ENCODE results near the gene SERPINB10.

The SERPINB10 gene

DNA sequence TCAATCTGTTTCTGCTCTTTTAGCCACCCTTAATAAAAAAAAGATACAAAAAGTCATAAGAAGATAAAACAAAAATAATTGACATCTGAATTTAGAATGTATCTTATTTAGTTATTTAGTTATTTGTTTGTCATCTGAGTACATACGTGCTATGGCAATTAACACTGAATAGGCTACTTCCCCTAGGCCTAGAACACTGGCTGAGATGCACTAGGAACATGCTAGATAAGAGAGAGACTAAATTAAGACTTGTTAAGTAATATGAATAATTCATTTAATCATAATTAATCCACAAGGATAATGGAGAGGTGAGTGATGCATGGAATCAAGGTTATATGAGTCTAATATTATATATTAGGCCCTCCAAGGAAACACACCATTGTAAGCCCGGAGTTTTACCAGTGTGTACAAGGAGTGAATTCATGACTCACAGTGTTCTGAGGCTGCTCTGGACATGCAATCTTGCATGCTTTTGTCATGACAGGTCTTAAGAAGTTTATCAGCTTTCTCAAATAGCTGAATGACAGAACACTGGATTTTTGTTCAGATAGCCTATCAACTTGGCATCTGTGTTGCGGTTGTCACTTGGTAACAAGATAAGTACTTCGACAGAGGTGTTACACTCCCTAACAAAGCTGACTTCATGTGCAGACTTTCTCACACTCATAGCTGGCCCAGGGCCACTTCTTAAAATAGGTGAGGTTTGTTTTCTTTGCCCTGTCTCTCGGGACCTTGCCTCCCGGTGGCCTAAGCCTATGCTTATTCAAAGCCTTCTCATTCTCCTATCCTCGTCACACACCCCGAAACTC, 25.2 kb upstream of the SERPINB10 start:
- H3K27ac ChIP-seq (ENCODE audit: poor library complexity, severe bottlenecking): peak overlapping the region; percentile 93
- TF ChIP-seq CTCF (IDR thresholded peaks at IDR 0.05; ENCODE audit: poor library complexity, severe bottlenecking): no peak
- peaks cover 24% of the 10 kb centered on the region for H3K4me1 ChIP-seq (ENCODE audit: insufficient read depth, poor library complexity, severe bottlenecking)
- H3K36me3 ChIP-seq (ENCODE audit: low read depth): no peaks in the 10 kb centered on the region
- DNase-seq (ENCODE audit: low spot score): peak; percentile 74
- no peaks in the 10 kb centered on the region for H3K9me3 ChIP-seq (ENCODE audit: severe bottlenecking)
- ATAC-seq (ENCODE audit: low read depth): peak; percentile 93
- H3K27me3 ChIP-seq (ENCODE audit: insufficient read depth, poor library complexity, severe bottlenecking): no peaks in the 10 kb centered on the region
- H3K4me3 ChIP-seq (ENCODE audit: severe bottlenecking): no peak overlapping the region

DNA sequence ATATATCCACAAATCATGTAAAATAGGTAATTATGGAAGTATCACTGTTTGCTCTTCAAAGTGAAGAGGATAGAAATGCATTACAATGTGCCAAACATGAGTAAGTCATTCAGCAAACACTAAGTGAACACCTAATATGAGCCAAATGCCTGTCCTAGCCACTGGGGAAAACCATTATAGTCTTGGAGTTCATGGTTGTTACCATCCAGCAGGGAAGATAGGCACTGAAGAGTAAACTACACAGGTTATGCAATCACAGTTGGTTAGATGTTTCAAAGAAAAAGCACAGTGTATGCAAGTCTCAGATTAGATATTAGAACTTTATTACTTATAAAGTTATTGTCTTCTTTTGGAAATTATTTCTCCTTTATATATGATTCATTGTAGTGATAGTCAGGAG, 24.1 kb upstream of the SERPINB10 start:
- Histone ChIP-seq H3K27ac (ENCODE audit: poor library complexity, severe bottlenecking) (peak overlapping the region; percentile 93), H3K27me3 (ENCODE audit: insufficient read depth, poor library complexity, severe bottlenecking) (no peaks in the 10 kb centered on the region), H3K9me3 (ENCODE audit: severe bottlenecking) (no peaks in the 10 kb centered on the region), H3K4me1 (ENCODE audit: insufficient read depth, poor library complexity, severe bottlenecking) (peaks cover 30% of the 10 kb centered on the region), H3K4me3 (ENCODE audit: severe bottlenecking) (no peak overlapping the region), H3K36me3 (ENCODE audit: low read depth) (no peaks in the 10 kb centered on the region)
- DNase-seq (ENCODE audit: low spot score) (no peak), ATAC-seq (ENCODE audit: low read depth) (no peak)
- no peak for TF ChIP-seq CTCF (IDR thresholded peaks at IDR 0.05; ENCODE audit: poor library complexity, severe bottlenecking)

GRCh38 chr18:63887424-63887823, 20.3 kb upstream of the SERPINB10 start, which contains the start of gene SERPINB2:
SERPINB2 (plus strand) TSS chr18:63887705; CDS start chr18:63891445, 3,740 bp downstream.
- H3K27me3 ChIP-seq (ENCODE audit: insufficient read depth, poor library complexity, severe bottlenecking): no peaks in the 10 kb centered on the region
- no peak for ATAC-seq (ENCODE audit: low read depth)
- peaks cover 17% of the 10 kb centered on the region for H3K4me1 ChIP-seq (ENCODE audit: insufficient read depth, poor library complexity, severe bottlenecking)
- TF ChIP-seq CTCF (IDR thresholded peaks at IDR 0.05; ENCODE audit: poor library complexity, severe bottlenecking): no peak
- no peaks in the 10 kb centered on the region for H3K9me3 ChIP-seq (ENCODE audit: severe bottlenecking)
- H3K4me3 ChIP-seq (ENCODE audit: severe bottlenecking): no peak within 1 kb of the TSS
- no peak for DNase-seq (ENCODE audit: low spot score)
- no peaks in the 10 kb centered on the region for H3K36me3 ChIP-seq (ENCODE audit: low read depth)
- no peak within 1 kb of the TSS for H3K27ac ChIP-seq (ENCODE audit: poor library complexity, severe bottlenecking)

GRCh38 chr18:63888470-63889190, 19.1 kb upstream of the SERPINB10 start:
- DNase-seq (ENCODE audit: low spot score): no peak
- no peak for TF ChIP-seq CTCF (IDR thresholded peaks at IDR 0.05; ENCODE audit: poor library complexity, severe bottlenecking)

More at GRCh38 chr18:63888470-63889190, 19.1 kb upstream of the SERPINB10 start:
- H3K9me3 ChIP-seq (ENCODE audit: severe bottlenecking): no peaks in the 10 kb centered on the region
- no peak overlapping the region for H3K4me3 ChIP-seq (ENCODE audit: severe bottlenecking)
- no peaks in the 10 kb centered on the region for H3K27me3 ChIP-seq (ENCODE audit: insufficient read depth, poor library complexity, severe bottlenecking)
- no peak overlapping the region for H3K27ac ChIP-seq (ENCODE audit: poor library complexity, severe bottlenecking)
- peaks cover 9% of the 10 kb centered on the region for H3K4me1 ChIP-seq (ENCODE audit: insufficient read depth, poor library complexity, severe bottlenecking)
- no peak for ATAC-seq (ENCODE audit: low read depth)
- H3K36me3 ChIP-seq (ENCODE audit: low read depth): no peaks in the 10 kb centered on the region
